H1 (cell line): Measurements from ENCODE around the gene CAMTA1. TPM values are rescaled to one million over a fixed set of nuclear protein-coding genes. Genes with fewer than 3 reads are reported as not detected.

Source experiments
- CTCF ChIA-PET: fragments of 300-600 bp; sonication (Branson Sonifier 250); formaldehyde crosslinking; loops from one replicate; lab custom pipeline; 2021; ENCODE audit not compliant: partially characterized antibody; lab: Charles Lee
- POLR2A ChIA-PET: fragments of 300-600 bp; sonication (Branson Sonifier 250); formaldehyde crosslinking; loops from one replicate; lab custom pipeline; 2021; ENCODE audit warnings: inconsistent platforms; ENCODE audit not compliant: partially characterized antibody; lab: Charles Lee
- DNase-seq, 2 experiments: peaks; one replicate each; pipeline versions ENCODE4 v3.0.0 to v3.0.0-alpha.2; 2010 to 2022; ENCODE audit warnings: low spot score in 2 of 2, low read depth in 1 of 2, mixed read lengths in 1 of 2
- FAIRE-seq: peaks from 2 replicates; lab custom pipeline; 2011; peaks lifted over from hg19 to GRCh38; lab: Jason Lieb, UNC
- H2AFZ ChIP-seq: 2 replicates; pipeline ENCODE4 v1.8.1; 2012; ENCODE audit warnings: low read length, inconsistent platforms
- H2AK5ac ChIP-seq: 2 replicates; pipeline ENCODE4 v1.6.1; 2013; ENCODE audit warnings: low read depth, low read length
- H2BK120ac ChIP-seq: replicated peaks from 2 replicates; pipeline ENCODE3; 2013; ENCODE audit warnings: low read depth, low read length, inconsistent platforms
- H2BK12ac ChIP-seq: 2 replicates; pipeline ENCODE4 v1.6.1; 2013; ENCODE audit warnings: low read depth, low read length
- H2BK15ac ChIP-seq: 2 replicates; pipeline ENCODE4 v1.6.1; 2013; ENCODE audit warnings: low read length
- H2BK20ac ChIP-seq: 2 replicates; pipeline ENCODE4 v1.6.1; 2013; ENCODE audit warnings: low read length
- H2BK5ac ChIP-seq: 2 replicates; pipeline ENCODE4 v1.6.1; 2013; ENCODE audit warnings: low read depth, low read length
- H3K14ac ChIP-seq: 2 replicates; pipeline ENCODE4 v1.6.1; 2013; ENCODE audit warnings: inconsistent platforms; ENCODE audit not compliant: insufficient read length
- H3K18ac ChIP-seq: 2 replicates; pipeline ENCODE4 v1.6.1; 2013; ENCODE audit warnings: low read length; ENCODE audit errors: extremely low read depth
- H3K23ac ChIP-seq: 2 replicates; pipeline ENCODE4 v1.6.1; 2013; ENCODE audit warnings: inconsistent platforms; ENCODE audit not compliant: insufficient read length
- H3K23me2 ChIP-seq: 2 replicates; pipeline ENCODE4 v1.6.1; 2013; ENCODE audit warnings: low read depth, low read length
- H3K27ac ChIP-seq: 2 replicates; pipeline ENCODE4 v1.6.1; 2011; ENCODE audit warnings: low read depth, low read length, inconsistent platforms
- H3K27me3 ChIP-seq, 4 experiments: replicated peaks in 1 of 4; 1 replicate in 1 of 4; 2 replicates in 3 of 4; pipeline versions ENCODE4 v1.6.1 to v1.8.1; 2011 to 2013; ENCODE audit warnings: low read length in 3 of 4, mild to moderate bottlenecking in 3 of 4, inconsistent platforms in 2 of 4, mixed read lengths in 2 of 4, moderate library complexity in 1 of 4; ENCODE audit not compliant: control insufficient read depth in 3 of 4, insufficient read depth in 3 of 4; ENCODE audit errors: extremely low read depth in 1 of 4
- H3K36me3 ChIP-seq, 4 experiments: 2 replicates each; pipeline versions ENCODE4 v1.6.1 to v1.8.1; 2011 to 2013; ENCODE audit warnings: mild to moderate bottlenecking in 4 of 4, low read length in 3 of 4, moderate library complexity in 2 of 4, control low read depth in 1 of 4, inconsistent platforms in 1 of 4; ENCODE audit not compliant: insufficient read depth in 4 of 4, control insufficient read depth in 2 of 4
- H3K4ac ChIP-seq: replicated peaks from 2 replicates; pipeline ENCODE3; 2013; ENCODE audit warnings: low read length, low read depth, mixed read lengths, inconsistent platforms; ENCODE audit not compliant: insufficient read length
- H3K4me1 ChIP-seq, 4 experiments: replicated peaks in 1 of 4; 1 replicate in 1 of 4; 2 replicates in 3 of 4; pipeline versions ENCODE4 v1.6.1 to v1.8.1; 2011 to 2013; ENCODE audit warnings: low read length in 3 of 4, inconsistent platforms in 2 of 4, mixed read lengths in 1 of 4; ENCODE audit not compliant: insufficient read depth in 4 of 4, control insufficient read depth in 3 of 4
- H3K4me2 ChIP-seq, 2 experiments: 2 replicates each; pipeline versions ENCODE4 v1.6.1 to v1.8.1; 2011 to 2013; ENCODE audit warnings: low read depth in 2 of 2, low read length in 2 of 2, control low read depth in 1 of 2, inconsistent platforms in 1 of 2, mild to moderate bottlenecking in 1 of 2; ENCODE audit not compliant: insufficient read depth in 1 of 2
- H3K4me3 ChIP-seq, 4 experiments: fragments of 200-600, 300-600 bp in 1 of 4; sonication (generic), shearing (Covaris generic), sonication (Bioruptor Twin) in 1 of 4; 2 replicates each; pipeline versions ENCODE4 v1.5.1 to v1.8.1; 2011 to 2016; ENCODE audit warnings: low read length in 4 of 4, low read depth in 3 of 4, control low read depth in 2 of 4, inconsistent platforms in 2 of 4, mild to moderate bottlenecking in 2 of 4, mixed read lengths in 1 of 4, moderate library complexity in 1 of 4; ENCODE audit not compliant: insufficient read depth in 2 of 4; ENCODE audit errors: extremely low read depth in 1 of 4
- H3K56ac ChIP-seq: replicated peaks from 2 replicates; pipeline ENCODE3; 2013; ENCODE audit warnings: low read depth, mild to moderate bottlenecking, mixed read lengths, low read length, inconsistent platforms; ENCODE audit not compliant: insufficient read length
- H3K79me1 ChIP-seq: 2 replicates; pipeline ENCODE4 v1.6.1; 2013; ENCODE audit warnings: low read depth, low read length, control low read depth
- H3K79me2 ChIP-seq, 2 experiments: 2 replicates each; pipeline versions ENCODE4 v1.6.1 to v1.8.1; 2012 to 2013; ENCODE audit warnings: low read length in 2 of 2, mild to moderate bottlenecking in 2 of 2, inconsistent platforms in 1 of 2; ENCODE audit not compliant: insufficient read depth in 2 of 2, control insufficient read depth in 1 of 2
- H3K9ac ChIP-seq, 4 experiments: replicated peaks in 1 of 4; 1 replicate in 1 of 4; 2 replicates in 3 of 4; pipeline versions ENCODE4 v1.6.1 to v1.8.1; 2011 to 2013; ENCODE audit warnings: low read depth in 3 of 4, low read length in 3 of 4, control low read depth in 2 of 4, mild to moderate bottlenecking in 2 of 4, moderate library complexity in 2 of 4, inconsistent platforms in 1 of 4; ENCODE audit errors: extremely low read depth in 1 of 4
- H3K9me3 ChIP-seq, 2 experiments: 2 replicates each; pipeline versions ENCODE4 v1.6.1 to v1.8.1; 2012 to 2013; ENCODE audit warnings: mild to moderate bottlenecking in 2 of 2, moderate library complexity in 2 of 2, control low read depth in 1 of 2, inconsistent platforms in 1 of 2, low read depth in 1 of 2, low read length in 1 of 2, mixed read lengths in 1 of 2; ENCODE audit not compliant: insufficient read depth in 2 of 2
- H4K20me1 ChIP-seq, 2 experiments: replicated peaks in 1 of 2; 2 replicates each; pipeline versions ENCODE3 to v1.8.1; 2011 to 2013; ENCODE audit warnings: inconsistent platforms in 2 of 2, low read length in 2 of 2, mild to moderate bottlenecking in 1 of 2; ENCODE audit not compliant: insufficient read depth in 2 of 2, control insufficient read depth in 1 of 2
- H4K5ac ChIP-seq: 2 replicates; pipeline ENCODE4 v1.6.1; 2013; ENCODE audit warnings: low read length, low read depth, mixed read lengths, inconsistent platforms; ENCODE audit not compliant: insufficient read length
- H4K8ac ChIP-seq: 2 replicates; pipeline ENCODE4 v1.8.0; 2013; ENCODE audit warnings: mild to moderate bottlenecking, moderate library complexity, low read length, inconsistent platforms; ENCODE audit not compliant: insufficient read depth; ENCODE audit errors: extremely low read depth
- H4K91ac ChIP-seq: replicated peaks from 2 replicates; pipeline ENCODE3; 2013; ENCODE audit warnings: low read length, mixed read lengths, inconsistent platforms; ENCODE audit not compliant: insufficient read length
- CEBPB ChIP-seq: IDR thresholded peaks from 2 replicates; pipeline ENCODE4 v1.6.1; 2012; ENCODE audit warnings: low read depth, low read length
- EGR1 ChIP-seq: IDR thresholded peaks from 2 replicates; pipeline ENCODE4 v1.6.1; 2011; ENCODE audit warnings: low read depth, low read length, borderline replicate concordance
- HDAC6 ChIP-seq: IDR thresholded peaks from one replicate; pipeline ENCODE4 v1.7.1; 2012; ENCODE audit warnings: low read depth, mild to moderate bottlenecking, inconsistent platforms, low read length, moderate library complexity
- NRF1 ChIP-seq: IDR thresholded peaks from 2 replicates; pipeline ENCODE4 v1.6.1; 2011; ENCODE audit warnings: mild to moderate bottlenecking, low read depth, low read length, improper control_type of control experiment
- WGBS, 2 experiments: shearing (Covaris generic) in 1 of 2; methylation state at CpG; one replicate each; pipeline versions ENCODE4 v1.1.6 to v1.1.7; 2013 to 2015; ENCODE audit warnings: low lambda C conversion rate in 2 of 2, mixed read lengths in 2 of 2, inconsistent platforms in 1 of 2, low coverage in 1 of 2, missing lambda C conversion rate in 1 of 2; ENCODE audit not compliant: insufficient replicate concordance in 2 of 2, insufficient coverage in 1 of 2, insufficient read length in 1 of 2; ENCODE audit errors: extremely low coverage in 1 of 2, missing lambda C conversion rate in 1 of 2; 5-methylcytosine and 5-hydroxymethylcytosine counted together
- polyA plus RNA-seq, 7 experiments: library from polyadenylated mRNA; depleted of rRNA in 3 of 7; stranded (reverse) in 5 of 7; unstranded in 2 of 7; fragments of >200 nt in 5 of 7; fragments of 200-250 nt in 2 of 7; gene quantifications; 1 replicate in 5 of 7; 2 replicates in 1 of 7; 4 replicates in 1 of 7; pipeline versions ENCODE4 v1.2.1 to v1.2.3, GENCODE V29; 2011 to 2013; ENCODE audit warnings: missing spikeins in 2 of 7, mixed read lengths in 2 of 7
- total RNA-seq: library from RNA; stranded (reverse); fragmentation: NEBNext Ultra II Directional; extraction: Animal tissue kit (Norgen Biotek cat#: 25700); gene quantifications from 2 replicates; pipeline ENCODE4 v1.2.1, GENCODE V29; 2021

Gene CAMTA1
- total and polyA plus RNA-seq, 2 of the 8 experiments (the other 6 are each of a cell fraction or from before 2014, with no cell fraction given) = 65.0 to 119 TPM

DNA sequence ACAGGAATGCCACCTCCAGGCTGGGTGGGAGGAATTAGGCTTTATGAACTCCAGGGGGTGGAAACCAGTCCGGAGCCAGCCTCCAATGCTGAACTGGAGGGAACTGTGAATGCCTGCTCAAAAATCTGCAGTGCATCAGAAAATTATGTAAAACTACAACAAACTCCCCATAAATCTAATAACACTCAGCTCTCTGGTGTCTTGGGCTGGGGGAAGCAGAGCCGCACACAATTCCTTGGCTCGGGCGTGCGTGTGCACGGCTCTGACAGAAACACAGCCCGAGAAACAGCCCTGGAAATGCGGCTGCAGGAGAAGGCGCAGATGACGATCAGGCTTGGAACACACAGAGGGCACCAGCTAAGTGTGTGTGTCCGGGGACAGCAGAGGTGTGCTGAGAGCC, 858.3 kb downstream of the CAMTA1 start:
- TF ChIP-seq CEBPB (no peak), EGR1 (no peak), NRF1 (no peak), HDAC6 (no peak)
- FAIRE-seq = no peak
- no peak overlapping the region for H2AFZ ChIP-seq
- 0 out of 4 replicates have a peak, but pooled peaks cover 0 to 3% of the 10 kb centered on the region in 2 experiments for H3K9me3 ChIP-seq
- no peak overlapping the region for H3K9ac ChIP-seq
- no peak overlapping the region for H2BK5ac ChIP-seq
- H3K18ac ChIP-seq = no peak overlapping the region
- no peak overlapping the region for H4K91ac ChIP-seq
- no peak overlapping the region for H3K4ac ChIP-seq
- no peak overlapping the region for H2BK15ac ChIP-seq
- no peak overlapping the region for H4K8ac ChIP-seq
- no peaks in the 10 kb centered on the region for H3K27me3 ChIP-seq
- H3K4me1 ChIP-seq = no peaks in the 10 kb centered on the region
- no peaks in the 10 kb centered on the region for H4K20me1 ChIP-seq
- H2BK20ac ChIP-seq = no peak overlapping the region
- H3K4me3 ChIP-seq = no peak overlapping the region
- H3K23me2 ChIP-seq = no peaks in the 10 kb centered on the region
- POLR2A ChIA-PET = no interaction called here
- no peaks in the 10 kb centered on the region for H3K36me3 ChIP-seq
- 0 out of 2 replicates have a peak overlapping the region, but pooled peaks have one; percentile 0 for H2BK12ac ChIP-seq
- no peak overlapping the region for H3K56ac ChIP-seq
- no peaks in the 10 kb centered on the region for H3K79me1 ChIP-seq
- no peak overlapping the region for H3K23ac ChIP-seq
- no peak overlapping the region for H3K4me2 ChIP-seq
- 86% methylated on average over 11 of the region's 11 CpGs; no CpG with 5 or more reads in 1 of the 2 experiments for WGBS, 2 experiments
- H3K79me2 ChIP-seq = no peaks in the 10 kb centered on the region
- CTCF ChIA-PET = interaction anchor here (0.8 to 2.6 kb wide), 11 partner anchors 8 to 601 kb away, joined by 3 to 11 read pairs (median 5); no protein-coding TSS in a partner anchor
- no peak overlapping the region for H4K5ac ChIP-seq
- H2BK120ac ChIP-seq = no peak overlapping the region
- 0 out of 2 replicates have a peak overlapping the region, but pooled peaks have one; percentile 5 for H2AK5ac ChIP-seq
- DNase-seq = no peak
- no peak overlapping the region for H3K14ac ChIP-seq
- H3K27ac ChIP-seq = no peak overlapping the region
